Endothelial cell of umbilical vein (primary cell): ENCODE measurements around the gene SOX14. TPM values are rescaled to one million over a fixed set of nuclear protein-coding genes. Genes with fewer than 3 reads are reported as not detected.

Experiments
- BruUV-seq: library from RNA; stranded (reverse); fragments of 400-500 nt; replicated peaks from 2 replicates; lab custom pipeline; 2021; lab: Mats Ljungman, UMichigan
- CTCF ChIA-PET: fragments of 300-600, 350-600 bp; sonication (Branson Sonifier 250); formaldehyde crosslinking; loops from one replicate; lab custom pipeline; 2021; ENCODE audit warnings: antibody characterized with exemption, inconsistent platforms; lab: Charles Lee
- POLR2A ChIA-PET: fragments of 300-600, 350-600 bp; sonication (Branson Sonifier 250); formaldehyde crosslinking; loops from one replicate; lab custom pipeline; 2021; ENCODE audit warnings: antibody characterized with exemption, inconsistent platforms; lab: Charles Lee
- DNase-seq: peaks from one replicate; pipeline ENCODE4 v3.0.0-alpha.2; 2011; ENCODE audit warnings: low read depth, low spot score
- FAIRE-seq: peaks from 2 replicates; lab custom pipeline; 2011; peaks lifted over from hg19 to GRCh38; lab: Jason Lieb, UNC
- H2AFZ ChIP-seq: 2 replicates; pipeline ENCODE4 v1.6.0; 2012; ENCODE audit warnings: low read depth, low read length, control low read depth, inconsistent platforms
- H3K27ac ChIP-seq: 2 replicates; pipeline ENCODE4 v1.5.1; 2011; ENCODE audit warnings: low read depth, mild to moderate bottlenecking, control low read depth, low read length, moderate library complexity; ENCODE audit not compliant: insufficient read depth
- H3K27me3 ChIP-seq, 2 experiments: 2 replicates each; pipeline versions ENCODE4 v1.6.0 to v1.6.1; 2011; ENCODE audit warnings: low read length in 2 of 2, mixed read lengths in 1 of 2; ENCODE audit not compliant: control insufficient read depth in 2 of 2, insufficient read depth in 2 of 2
- H3K36me3 ChIP-seq, 2 experiments: 2 replicates in 1 of 2; 3 replicates in 1 of 2; pipeline ENCODE4 v1.5.1; 2011; ENCODE audit warnings: low read length in 2 of 2, mild to moderate bottlenecking in 1 of 2, moderate library complexity in 1 of 2; ENCODE audit not compliant: control insufficient read depth in 2 of 2, insufficient read depth in 2 of 2; ENCODE audit errors: extremely low read depth in 1 of 2
- H3K4me1 ChIP-seq: 3 replicates; pipeline ENCODE4 v1.5.1; 2011; ENCODE audit warnings: mild to moderate bottlenecking, low read length; ENCODE audit not compliant: control insufficient read depth, insufficient read depth; ENCODE audit errors: extremely low read depth
- H3K4me2 ChIP-seq: 2 replicates; pipeline ENCODE4 v1.6.1; 2011; ENCODE audit warnings: low read length, control low read depth, mixed read lengths; ENCODE audit not compliant: insufficient read depth
- H3K4me3 ChIP-seq, 3 experiments: fragments of 200-600 bp in 1 of 3; sonication (generic), shearing (Covaris generic) in 1 of 3; replicated peaks in 1 of 3; 2 replicates each; pipeline ENCODE4 v1.5.1; 2011 to 2016; ENCODE audit warnings: control low read depth in 3 of 3, low read length in 3 of 3, mild to moderate bottlenecking in 2 of 3, inconsistent platforms in 1 of 3, low read depth in 1 of 3, moderate library complexity in 1 of 3; ENCODE audit not compliant: insufficient read depth in 1 of 3
- H3K79me2 ChIP-seq: 2 replicates; pipeline ENCODE4 v1.6.0; 2012; ENCODE audit warnings: low read length, inconsistent platforms; ENCODE audit not compliant: control insufficient read depth, insufficient read depth
- H3K9ac ChIP-seq: replicated peaks from 2 replicates; pipeline ENCODE3; 2011; ENCODE audit warnings: low read length, control low read depth; ENCODE audit not compliant: insufficient read depth; ENCODE audit errors: extremely low read depth
- H3K9me1 ChIP-seq: replicated peaks from 3 replicates; pipeline ENCODE4 v1.6.0; 2011; ENCODE audit warnings: mild to moderate bottlenecking, low read length; ENCODE audit not compliant: control insufficient read depth, insufficient read depth; ENCODE audit errors: extremely low read depth
- H3K9me3 ChIP-seq: replicated peaks from 2 replicates; pipeline ENCODE4 v1.5.1; 2012; ENCODE audit warnings: low read length, inconsistent platforms; ENCODE audit not compliant: control insufficient read depth, insufficient read depth
- H4K20me1 ChIP-seq: replicated peaks from 2 replicates; pipeline ENCODE3; 2011; ENCODE audit warnings: mild to moderate bottlenecking, low read length; ENCODE audit not compliant: control insufficient read depth, insufficient read depth; ENCODE audit errors: extremely low read depth
- GATA2 ChIP-seq: IDR thresholded peaks from 2 replicates; pipeline ENCODE4 v1.7.0; 2011; ENCODE audit warnings: low read depth, mild to moderate bottlenecking, moderate library complexity, mixed read lengths, low read length; ENCODE audit not compliant: insufficient read length, insufficient read depth
- JUN ChIP-seq: IDR thresholded peaks from 2 replicates; pipeline ENCODE4 v1.6.1; 2011; ENCODE audit warnings: borderline replicate concordance, low read depth; ENCODE audit not compliant: insufficient read length, insufficient read depth
- MYC ChIP-seq: IDR thresholded peaks from one replicate; pipeline ENCODE4 v1.6.1; 2011; ENCODE audit warnings: mild to moderate bottlenecking, low read depth, low read length
- POLR2A ChIP-seq: IDR thresholded peaks from 2 replicates; pipeline ENCODE4 v1.6.1; 2012; ENCODE audit warnings: low read depth, mild to moderate bottlenecking, control low read depth, low read length
- POLR2AphosphoS5 ChIP-seq: IDR thresholded peaks from 2 replicates; pipeline ENCODE4 v1.6.1; 2012; ENCODE audit warnings: low read depth, mild to moderate bottlenecking, control low read depth, low read length, moderate library complexity; ENCODE audit not compliant: insufficient read depth
- dilution Hi-C: fragments of 300-500 bp; cut with MboI; formaldehyde crosslinking; loops from one replicate; pipeline ENCODE4 v1.15.0; 2019; ENCODE audit warnings: low sequenced_read_pairs; ENCODE audit not compliant: extremely low pct_ligation_motif_present
- intact Hi-C: fragments of 100-400 bp; cut with micrococcal nuclease; formaldehyde crosslinking; loops from one replicate; pipeline ENCODE4 v1.10.0; 2022
- polyA plus RNA-seq, 4 experiments: library from polyadenylated mRNA; depleted of rRNA in 3 of 4; stranded (reverse) in 3 of 4; unstranded in 1 of 4; fragments of >200 nt; gene quantifications; 2 replicates each; pipeline versions ENCODE4 v1.2.1 to v1.2.3, GENCODE V29; 2011 to 2012; ENCODE audit warnings: missing spikeins in 1 of 4
- total RNA-seq: library from RNA; stranded (reverse); gene quantifications from 2 replicates; pipeline ENCODE4 v1.2.3, GENCODE V29; 2021
- TF ChIP-seq, protein P1 (sequence below), 2 donors: IDR thresholded peaks; 1 replicate in 1 of 2; 2 replicates in 1 of 2; pipeline ENCODE4 v1.5.1; 2011; ENCODE audit warnings: low read length in 2 of 2, mild to moderate bottlenecking in 2 of 2, moderate library complexity in 2 of 2, control low read depth in 1 of 2, inconsistent platforms in 1 of 2, low read depth in 1 of 2; ENCODE audit not compliant: insufficient read depth in 1 of 2; ENCODE audit errors: extremely low read depth in 1 of 2

SOX14 gene
- total and polyA plus RNA-seq, 2 donors (not counting 3 experiments of a cell fraction or from before 2014, with no cell fraction given): not detected

DNA sequence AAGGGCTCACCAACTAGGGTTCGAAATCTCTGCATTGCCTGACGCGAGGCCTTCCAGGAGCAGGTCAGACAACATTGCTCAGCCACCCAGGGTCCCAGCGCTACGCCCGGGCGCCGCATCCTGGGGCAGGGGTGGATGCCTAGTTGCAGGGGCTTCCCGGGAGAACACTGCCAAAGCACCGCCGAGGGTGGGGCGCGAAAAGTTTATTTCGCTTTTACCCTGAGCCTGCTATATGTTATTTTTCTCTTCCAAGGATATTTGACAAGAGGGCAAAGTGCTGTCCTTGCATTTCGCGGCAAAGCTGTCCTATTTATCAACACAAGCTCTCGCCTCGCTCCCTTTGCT, 549 bp upstream of the SOX14 start:
- FAIRE-seq: no peak
- no peak overlapping the region for H3K4me2 ChIP-seq
- H3K9ac ChIP-seq: no peak overlapping the region

More for the DNA sequence above, 549 bp upstream of the SOX14 start:
- TF ChIP-seq MYC (no peak), GATA2 (no peak), POLR2AphosphoS5 (no peak), POLR2A (no peak), JUN (no peak)
- TF ChIP-seq, protein P1, sequence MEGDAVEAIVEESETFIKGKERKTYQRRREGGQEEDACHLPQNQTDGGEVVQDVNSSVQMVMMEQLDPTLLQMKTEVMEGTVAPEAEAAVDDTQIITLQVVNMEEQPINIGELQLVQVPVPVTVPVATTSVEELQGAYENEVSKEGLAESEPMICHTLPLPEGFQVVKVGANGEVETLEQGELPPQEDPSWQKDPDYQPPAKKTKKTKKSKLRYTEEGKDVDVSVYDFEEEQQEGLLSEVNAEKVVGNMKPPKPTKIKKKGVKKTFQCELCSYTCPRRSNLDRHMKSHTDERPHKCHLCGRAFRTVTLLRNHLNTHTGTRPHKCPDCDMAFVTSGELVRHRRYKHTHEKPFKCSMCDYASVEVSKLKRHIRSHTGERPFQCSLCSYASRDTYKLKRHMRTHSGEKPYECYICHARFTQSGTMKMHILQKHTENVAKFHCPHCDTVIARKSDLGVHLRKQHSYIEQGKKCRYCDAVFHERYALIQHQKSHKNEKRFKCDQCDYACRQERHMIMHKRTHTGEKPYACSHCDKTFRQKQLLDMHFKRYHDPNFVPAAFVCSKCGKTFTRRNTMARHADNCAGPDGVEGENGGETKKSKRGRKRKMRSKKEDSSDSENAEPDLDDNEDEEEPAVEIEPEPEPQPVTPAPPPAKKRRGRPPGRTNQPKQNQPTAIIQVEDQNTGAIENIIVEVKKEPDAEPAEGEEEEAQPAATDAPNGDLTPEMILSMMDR (IDR thresholded peaks at IDR 0.05; ENCODE audit: extremely low read depth in 1 of 2, insufficient read depth in 1 of 2, low read depth in 1 of 2, low read length in 2 of 2): no peak
- no peaks in the 10 kb centered on the region for H3K79me2 ChIP-seq
- POLR2A ChIA-PET: no interaction called here
- DNase-seq: no peak
- H3K9me1 ChIP-seq: no peaks in the 10 kb centered on the region
- no peaks in the 10 kb centered on the region for H3K36me3 ChIP-seq
- peaks cover 3% of the 10 kb centered on the region for H3K4me1 ChIP-seq
- no peak overlapping the region for H3K4me3 ChIP-seq
- H2AFZ ChIP-seq: no peak overlapping the region
- no peaks in the 10 kb centered on the region for H4K20me1 ChIP-seq
- dilution Hi-C loops: no loop called here
- CTCF ChIA-PET: no interaction called here
- BruUV-seq: no TSS peak
- H3K27me3 ChIP-seq: peaks cover 80 to 86% of the 10 kb centered on the region in 2 experiments
- H3K27ac ChIP-seq: no peak overlapping the region
- intact Hi-C loops: no loop called here
- H3K9me3 ChIP-seq: no peaks in the 10 kb centered on the region
